NOMO-1 (cell line): Measurements from ENCODE around the gene LSM8.
"Not testable (repeated sequence)": the region's sequence is repeated elsewhere in the genome, so short reads cannot be mapped to it uniquely, and the experiment has no call there.

ENCODE experiments used
- DNase-seq, 2 experiments: peaks; one replicate each; lab custom pipeline; 2025; ENCODE audit not compliant: unreplicated experiment in 2 of 2; lab: John Stamatoyannopoulos, UW

The LSM8 gene

DNA sequence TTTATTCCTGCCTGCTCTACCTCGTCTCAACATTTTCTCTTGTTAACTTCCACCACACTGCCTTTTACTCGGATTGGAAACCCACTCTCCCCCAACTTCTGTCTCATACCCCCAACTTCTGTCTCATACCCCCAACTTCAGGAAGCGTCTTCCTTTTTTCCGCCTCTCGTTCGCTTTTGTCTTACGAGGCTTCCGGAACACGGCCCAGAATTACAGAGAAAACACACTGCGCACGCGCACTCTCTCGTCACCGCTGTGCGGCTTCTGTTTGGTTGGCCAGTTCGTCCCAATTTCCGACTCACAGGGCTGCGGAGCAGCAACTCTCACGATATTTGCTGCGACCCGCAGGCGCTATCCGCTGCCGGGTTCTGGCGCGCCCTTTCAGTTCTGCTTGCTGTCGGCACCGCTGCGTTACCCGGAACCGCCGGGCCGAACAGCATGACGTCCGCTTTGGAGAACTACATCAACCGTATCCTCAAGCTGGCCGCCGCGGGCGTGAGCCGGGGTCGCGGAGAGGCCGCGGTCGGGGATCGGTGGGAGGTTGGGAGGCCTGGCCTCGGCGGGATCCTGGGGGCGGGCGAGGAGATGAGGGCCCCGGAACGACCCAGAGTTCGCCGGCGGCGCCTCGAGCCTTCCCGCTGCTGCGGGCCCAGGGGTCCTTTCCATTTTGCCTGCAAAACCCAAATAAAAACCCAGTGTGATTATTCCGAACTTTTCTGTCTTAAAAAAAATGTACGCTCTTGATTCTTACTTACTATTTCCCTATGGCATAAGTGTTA lies at the start of gene LSM8:
Gene LSM8 (plus strand): TSS at position 379 of the 779 bp plus-strand sequence. CDS start 60 bp downstream, at position 439.
- DNase-seq = peak; percentile 78

DNA sequence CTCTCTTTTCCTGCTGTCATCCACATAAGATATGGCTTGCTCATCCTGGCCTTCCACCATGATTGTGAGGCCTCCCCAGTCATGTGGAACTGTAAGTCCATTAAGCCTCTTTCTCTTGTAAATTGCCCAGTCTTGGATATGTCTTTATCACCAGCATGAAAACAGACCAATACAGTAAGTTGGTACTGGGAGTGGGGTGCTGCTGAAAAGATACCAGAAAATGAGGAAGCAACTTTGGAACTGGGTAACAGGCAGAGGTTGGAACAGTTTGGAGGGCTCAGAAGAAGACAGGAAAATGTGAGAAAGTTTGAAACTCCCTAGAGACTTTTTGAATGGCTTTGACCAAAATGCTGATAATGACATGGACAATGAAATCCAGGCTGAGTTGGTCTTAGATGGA lies 49.5 kb upstream of the LSM8 start:
- DNase-seq = not testable (repeated sequence)

- no peak for DNase-seq
Observed at GRCh38 chr7:118140468-118140867, 43.5 kb upstream of the LSM8 start.

DNA sequence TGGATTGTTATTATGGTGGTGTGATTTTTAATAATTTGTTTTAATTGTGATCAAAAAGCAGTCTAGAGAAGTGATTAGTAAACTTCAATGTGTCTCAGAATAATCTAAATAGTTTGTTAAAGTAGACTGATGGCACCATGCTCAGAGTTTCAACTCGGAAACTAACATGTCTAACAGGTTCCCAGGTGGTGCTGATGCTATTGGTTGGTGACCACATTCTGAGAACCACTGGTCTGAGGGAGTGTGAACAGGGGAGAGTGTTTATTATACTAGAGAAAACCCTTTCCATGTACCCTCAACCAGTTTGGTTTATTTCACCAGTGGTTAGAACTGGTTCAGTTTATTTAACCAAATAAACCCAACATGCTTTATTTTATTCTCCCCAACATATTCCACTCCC lies 42.0 kb upstream of the LSM8 start:
- no peak for DNase-seq

DNA sequence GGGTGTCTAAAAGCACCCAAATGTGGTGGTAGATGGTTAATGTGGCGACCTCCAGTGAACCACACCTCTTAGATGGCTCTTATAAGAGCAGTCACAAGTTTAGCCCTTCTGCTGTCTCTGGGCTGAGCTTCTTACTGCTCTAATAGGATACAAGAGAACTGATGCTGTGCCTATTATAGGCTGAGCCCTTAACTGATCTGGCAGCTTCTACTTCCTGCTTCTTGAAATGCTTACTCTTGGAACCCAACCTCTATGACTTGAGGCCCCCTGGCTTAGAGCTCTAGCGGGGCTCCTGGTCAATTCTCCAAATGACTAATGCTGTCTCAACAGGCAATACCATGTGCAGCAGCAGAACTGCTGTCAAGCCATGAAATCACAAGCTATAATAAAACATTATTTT lies 35.0 kb upstream of the LSM8 start:
- no peak for DNase-seq

DNA sequence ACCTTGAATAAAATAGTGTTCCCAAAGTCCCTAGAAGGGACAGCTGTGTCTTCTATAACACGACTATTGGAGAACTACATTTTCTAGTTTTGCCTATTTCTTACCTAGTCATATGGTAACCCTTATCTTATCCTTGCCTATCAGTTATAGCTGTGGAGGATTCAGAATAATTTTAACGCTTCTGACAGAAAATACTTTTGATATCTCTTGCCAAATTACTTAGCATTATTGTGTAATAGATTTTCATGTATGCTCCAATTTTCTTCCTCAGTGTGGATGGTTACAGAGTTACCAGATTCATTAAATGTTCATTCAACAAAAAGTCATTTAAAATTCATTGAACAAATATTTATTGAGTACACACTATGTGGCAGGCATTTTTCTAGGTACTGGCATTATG lies 34.6 kb upstream of the LSM8 start:
- no peak for DNase-seq

DNA sequence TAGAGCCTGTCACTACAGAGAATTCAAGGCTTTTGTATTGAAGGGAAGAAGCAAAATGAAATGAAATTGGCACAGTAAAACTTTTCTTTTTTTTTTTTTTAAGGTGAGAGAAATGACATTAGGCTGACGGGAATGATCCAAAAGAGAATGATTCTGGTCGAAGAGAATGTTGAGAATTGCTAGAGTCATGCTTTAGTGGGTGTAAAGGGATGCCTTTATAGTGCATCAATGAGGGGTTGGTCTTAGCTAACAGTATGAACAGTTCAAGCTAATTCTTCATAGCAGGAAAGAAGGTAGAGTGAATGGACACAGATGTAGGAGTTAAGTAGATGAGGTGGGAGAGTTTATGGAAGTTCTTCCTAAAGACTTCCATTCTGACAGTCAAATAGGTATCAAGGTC lies 32.3 kb upstream of the LSM8 start:
- no peak for DNase-seq

- no peak for DNase-seq
Observed at GRCh38 chr7:118152149-118152548, 31.8 kb upstream of the LSM8 start.

DNA sequence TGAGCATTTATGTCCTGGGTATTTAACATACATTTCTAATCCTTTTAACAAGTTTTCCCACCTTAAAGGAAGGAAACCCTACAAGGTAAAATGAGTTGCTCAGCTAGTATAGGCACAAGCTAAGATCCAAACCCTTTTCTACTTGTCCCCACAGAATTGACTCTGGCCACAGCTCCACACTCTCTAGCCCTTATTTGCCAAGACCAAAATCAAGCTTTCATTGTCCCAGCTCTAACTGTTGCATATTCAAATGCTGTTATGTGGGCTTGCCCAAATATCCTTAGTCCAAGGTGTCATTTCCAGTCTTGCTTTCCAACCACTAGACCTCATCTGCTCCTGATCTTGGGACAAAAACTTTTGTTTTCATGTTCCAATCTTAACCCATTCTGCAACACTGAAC lies 31.3 kb upstream of the LSM8 start:
- DNase-seq = no peak

- DNase-seq = peak in 1 of 2 experiments; percentile 10
Observed at GRCh38 chr7:118153551-118154177, 30.3 kb upstream of the LSM8 start.

DNA sequence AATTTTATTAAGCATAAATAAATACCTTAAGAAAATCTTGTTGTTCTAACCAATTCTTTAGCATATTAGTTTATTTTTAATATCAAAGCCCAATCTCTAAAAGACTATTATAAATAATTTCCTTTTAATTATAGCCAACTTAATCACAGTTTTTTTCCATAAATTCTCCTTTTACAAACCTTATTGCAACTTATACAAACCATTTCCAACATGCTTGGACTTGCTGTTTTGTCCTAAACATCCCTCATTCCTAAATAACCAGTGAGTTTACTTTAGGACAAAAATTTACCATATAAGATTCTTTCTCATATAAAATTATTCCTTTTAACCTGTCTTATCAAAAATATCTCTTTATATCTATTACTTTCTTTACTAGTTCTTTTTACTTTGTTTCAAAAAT lies 25.2 kb upstream of the LSM8 start:
- DNase-seq = no peak

DNA sequence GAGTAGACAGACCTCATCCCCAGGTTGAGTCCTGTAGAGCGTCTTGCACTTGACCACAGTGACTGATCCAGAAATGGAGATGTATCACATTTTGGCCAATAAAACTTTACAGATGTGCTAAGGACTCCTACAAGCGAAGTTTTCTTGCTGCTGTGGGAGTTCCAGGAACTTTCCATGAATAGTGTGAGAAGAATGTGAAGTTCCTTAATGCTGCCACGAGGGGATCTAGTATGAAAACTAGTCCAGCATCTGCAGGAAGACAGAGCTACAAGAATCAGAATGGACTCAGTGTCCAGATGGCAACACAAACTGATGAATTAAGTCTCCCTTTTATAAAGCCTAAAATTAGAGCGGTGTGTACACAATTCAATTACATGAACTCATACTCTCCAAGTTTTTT lies 14.8 kb upstream of the LSM8 start:
- no peak for DNase-seq

GRCh38 chr7:118175740-118176139 lies 8.2 kb upstream of the LSM8 start:
- DNase-seq = no peak

DNA sequence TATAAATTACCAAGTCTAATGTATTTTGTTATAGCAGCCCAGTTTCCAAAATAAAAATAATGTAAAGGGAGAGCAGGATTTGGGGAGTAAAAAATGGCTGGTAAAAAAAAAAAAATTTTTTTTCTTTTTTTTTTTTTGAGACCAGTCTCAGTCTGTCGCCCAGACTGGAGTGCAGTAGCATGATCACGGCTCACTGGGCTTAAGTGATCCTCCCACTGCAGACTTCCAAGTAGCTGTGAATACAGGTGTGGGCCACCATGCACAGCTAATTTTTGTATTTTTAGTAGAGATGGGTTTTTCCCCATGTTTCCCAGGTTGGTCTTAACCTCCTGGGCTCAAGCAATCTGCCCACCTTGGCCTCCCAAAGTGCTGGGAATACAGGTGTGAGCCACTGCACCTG lies 4.8 kb upstream of the LSM8 start:
- no peak for DNase-seq

DNA sequence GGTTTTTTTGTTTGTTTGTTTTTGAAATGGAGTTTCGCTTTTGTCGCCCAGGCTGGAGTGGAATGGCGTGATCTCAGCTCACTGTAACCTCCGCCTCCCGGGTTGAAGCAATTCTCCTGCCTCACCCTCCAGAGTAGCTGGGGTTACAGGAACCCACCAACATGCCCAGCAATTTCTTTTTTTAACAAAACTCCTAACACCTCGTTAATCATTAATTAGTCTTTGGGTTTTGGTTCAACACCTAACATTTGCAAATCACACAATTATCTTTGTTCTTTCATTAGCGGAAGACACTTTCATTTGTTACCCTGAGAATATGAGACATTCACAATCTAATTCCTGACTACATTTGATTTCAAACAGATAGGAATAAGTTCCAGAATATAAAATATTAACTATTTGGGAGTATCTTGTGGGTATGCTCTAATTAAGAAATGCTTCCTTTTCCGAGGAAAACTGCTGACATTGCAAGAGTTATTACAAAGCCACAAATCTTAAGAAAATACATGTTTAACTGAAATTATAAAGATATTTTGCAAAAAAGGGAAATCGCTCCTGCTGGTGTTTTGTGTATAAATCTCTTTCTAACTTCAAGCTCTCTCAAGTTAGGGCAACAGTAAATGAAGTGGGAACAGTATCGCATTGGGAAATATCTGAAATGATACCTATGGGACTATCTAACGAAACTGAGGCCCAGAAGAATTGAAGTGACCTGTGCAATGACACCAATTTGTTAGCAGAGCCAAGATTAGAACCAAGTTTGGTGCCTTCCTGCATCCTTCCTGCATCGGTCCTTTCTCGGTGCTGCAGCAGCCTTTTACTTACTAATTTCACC lies 1.2 kb upstream of the LSM8 start:
- DNase-seq = no peak

DNA sequence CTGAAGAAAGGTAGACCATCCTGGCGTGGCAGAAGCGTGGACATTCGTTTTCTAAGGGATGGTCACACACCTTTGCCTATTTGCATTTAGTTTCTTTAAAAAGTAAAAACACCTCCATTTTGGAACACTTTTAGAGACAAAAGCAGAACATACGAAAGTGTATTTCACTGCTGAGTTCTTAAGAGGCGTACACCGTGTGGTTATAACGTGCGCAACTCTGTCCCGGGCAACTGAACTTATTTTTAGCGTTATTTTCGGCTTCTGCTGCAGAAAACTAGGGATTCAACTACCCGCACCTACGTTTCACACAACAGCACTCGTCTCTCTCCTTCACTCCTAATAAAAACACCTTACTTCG lies 557 bp upstream of the LSM8 start:
- no peak for DNase-seq

- DNase-seq = no peak
Observed at GRCh38 chr7:118184565-118184940, 589 bp downstream of the LSM8 start.

GRCh38 chr7:118185163-118185860 lies 1.3 kb downstream of the LSM8 start:
- no peak for DNase-seq

GRCh38 chr7:118186501-118186900 lies 2.5 kb downstream of the LSM8 start:
- DNase-seq = no peak

- DNase-seq = no peak
Observed at GRCh38 chr7:118194571-118194970, 10.6 kb downstream of the LSM8 start.

DNA sequence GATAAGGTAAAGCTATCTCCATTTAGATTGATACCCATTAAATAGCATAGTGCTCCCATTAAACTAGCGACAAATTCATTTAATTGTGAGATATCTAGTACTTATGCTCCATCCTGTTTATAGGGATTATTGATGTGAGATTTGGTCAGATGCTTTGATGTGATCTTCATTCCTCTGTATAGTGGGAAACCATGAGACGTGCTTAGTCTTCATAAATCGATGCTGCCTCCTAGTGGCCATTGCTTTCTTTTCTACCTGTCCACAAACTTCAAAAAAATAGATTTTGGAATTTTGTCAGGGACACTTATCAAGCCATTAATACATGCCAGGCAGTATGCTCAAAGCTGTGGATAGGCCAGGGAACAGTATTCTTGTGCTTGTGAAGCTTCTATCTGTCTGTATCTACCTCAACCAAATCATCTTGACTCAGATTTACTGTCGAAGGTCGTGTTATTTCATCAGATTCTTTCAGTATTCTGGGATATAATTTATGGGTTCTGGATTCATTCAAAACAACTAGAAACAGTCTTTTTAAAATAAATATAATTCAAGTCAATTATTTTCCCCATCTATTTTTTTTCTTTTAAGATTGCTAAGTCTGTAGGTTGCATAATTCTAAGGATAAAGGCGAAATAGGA lies 12.0 kb downstream of the LSM8 start:
- peak in 1 of 2 experiments; percentile 11 for DNase-seq
